ENCODE results near the gene PTCD3.

Gene PTCD3

DNA sequence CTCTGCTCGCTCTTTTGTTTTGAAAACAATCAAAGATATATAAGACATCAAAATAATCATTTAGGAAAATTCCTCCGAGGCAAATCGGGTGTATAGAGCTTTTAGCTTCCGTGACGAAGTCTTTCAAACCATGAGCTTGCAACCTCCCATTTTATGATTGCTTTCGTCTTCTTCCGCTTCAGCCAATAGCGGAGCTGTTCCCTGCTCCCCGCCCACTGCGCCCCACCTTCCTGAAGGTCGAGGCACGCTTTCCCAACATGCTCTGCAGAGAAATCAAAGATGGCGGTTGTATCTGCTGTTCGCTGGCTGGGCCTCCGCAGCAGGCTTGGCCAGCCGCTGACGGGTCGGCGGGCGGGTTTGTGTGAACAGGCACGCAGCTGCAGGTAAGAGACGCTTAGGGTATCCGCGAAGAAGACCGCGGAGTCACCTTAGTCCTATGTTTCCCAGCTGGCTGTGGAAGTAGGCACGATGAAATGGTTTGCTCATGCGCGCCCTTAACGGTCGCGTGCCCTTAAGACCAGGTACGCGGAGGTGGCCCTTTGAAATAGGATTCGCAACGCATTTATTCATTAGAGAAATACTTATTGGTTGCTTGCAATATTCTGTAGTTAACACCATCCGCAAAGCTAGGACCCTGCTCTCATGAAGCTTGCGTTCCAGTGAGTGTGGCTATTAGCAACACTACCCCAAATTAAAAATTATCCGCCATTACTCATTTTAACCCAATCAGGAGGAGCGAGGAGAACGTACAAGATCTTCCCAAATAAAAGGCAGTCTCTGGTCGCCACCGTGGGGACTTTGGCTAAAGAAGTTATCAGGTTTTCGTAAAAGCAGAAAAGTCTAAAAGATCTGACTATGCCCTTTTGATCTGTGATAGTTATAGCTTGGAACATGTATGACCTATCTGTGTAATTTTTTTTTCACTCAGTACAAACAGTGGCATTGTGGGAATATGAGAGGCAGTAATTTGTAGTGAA lies at the start of gene PTCD3:
TSS of gene PTCD3 (plus strand) at position 267 of the 977 bp plus-strand sequence. CDS start at position 280, 13 bp downstream.
- in situ Hi-C loops (cut with MboI; ENCODE audit: low pct_unique_long_range_greater_than_20kb, low sequenced_read_pairs), result no loop called here

DNA sequence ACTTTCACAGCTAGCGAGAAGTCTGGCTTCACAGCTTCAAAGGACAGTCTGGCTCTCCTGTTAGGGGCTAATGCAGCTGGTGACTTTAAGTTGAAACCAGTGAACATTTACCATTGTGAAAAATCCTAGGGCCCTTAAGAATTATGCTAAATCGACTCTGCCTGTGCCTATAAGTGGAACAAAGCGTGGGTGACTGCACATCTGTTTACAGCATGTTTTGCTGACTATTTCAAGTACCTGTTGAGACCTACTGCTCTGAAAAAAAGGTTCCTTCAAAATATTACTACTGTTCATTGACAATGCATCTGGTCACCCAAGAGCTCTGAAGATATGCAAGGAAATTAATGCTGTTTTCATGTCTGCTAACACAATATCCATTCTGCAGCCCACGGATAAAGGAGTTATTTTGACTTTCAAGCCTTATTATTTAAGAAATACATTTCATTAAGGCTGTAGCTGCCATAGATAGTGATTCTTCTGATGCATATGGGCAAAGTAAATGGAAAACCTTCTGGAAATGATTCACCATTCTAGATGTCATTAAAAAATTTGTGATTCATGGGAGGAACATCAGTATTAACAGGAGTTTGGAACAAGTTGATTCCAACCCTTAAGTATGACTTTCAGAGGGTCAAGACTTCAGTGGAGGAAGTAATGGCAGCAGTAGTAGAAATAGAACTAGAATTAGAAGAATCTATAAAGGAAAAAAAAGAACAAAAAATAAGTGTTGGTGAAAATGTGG lies 49.3 kb upstream of the PTCD3 start:
- in situ Hi-C loops (cut with MboI; ENCODE audit: low pct_unique_long_range_greater_than_20kb, low sequenced_read_pairs), result no loop called here
- DNase-seq, result no peak

More for the DNA sequence above, at the start of gene PTCD3:
- peak; percentile 97 for DNase-seq

DNA sequence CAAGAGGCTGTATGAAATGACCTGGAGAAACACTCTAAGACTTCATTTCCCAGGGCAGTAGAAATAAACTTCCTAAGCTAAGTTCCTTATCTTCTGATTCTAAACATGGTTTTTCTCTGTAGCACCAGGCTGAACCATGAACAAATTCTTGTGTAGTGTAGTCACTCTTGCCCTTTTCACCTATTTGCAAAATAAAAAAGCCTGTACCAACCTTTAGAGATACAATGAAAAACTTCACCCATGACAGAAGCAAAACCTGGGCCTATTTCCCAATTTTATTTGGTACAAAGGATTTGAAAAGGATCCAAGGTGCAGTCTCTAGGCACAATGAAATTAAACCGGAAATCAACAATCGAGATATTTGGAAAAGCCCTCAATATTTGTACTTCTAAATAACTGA lies 44.0 kb upstream of the PTCD3 start:
- no peak for DNase-seq
- in situ Hi-C loops (cut with MboI; ENCODE audit: low pct_unique_long_range_greater_than_20kb, low sequenced_read_pairs), result no loop called here

DNA sequence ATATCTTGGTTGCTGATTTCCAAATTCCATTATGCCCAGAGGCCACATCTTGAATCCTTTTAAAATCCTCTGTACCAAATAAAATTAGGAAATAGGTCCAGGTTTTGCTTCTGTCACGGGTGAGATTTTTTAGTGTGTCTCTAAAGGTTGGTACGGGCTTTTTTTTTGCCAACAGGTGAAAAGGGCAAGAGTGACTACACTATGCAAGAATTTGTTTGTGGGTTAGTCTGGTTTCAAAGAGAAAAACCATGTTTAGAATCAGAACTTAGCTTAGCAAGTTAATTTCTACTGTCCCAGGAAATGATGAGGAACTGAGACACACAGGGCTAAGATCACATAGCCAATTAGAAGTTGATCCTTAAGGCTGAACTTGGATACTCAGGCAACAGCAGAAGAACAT lies 42.0 kb upstream of the PTCD3 start:
- DNase-seq, result no peak
- in situ Hi-C loops (cut with MboI; ENCODE audit: low pct_unique_long_range_greater_than_20kb, low sequenced_read_pairs), result no loop called here

DNA sequence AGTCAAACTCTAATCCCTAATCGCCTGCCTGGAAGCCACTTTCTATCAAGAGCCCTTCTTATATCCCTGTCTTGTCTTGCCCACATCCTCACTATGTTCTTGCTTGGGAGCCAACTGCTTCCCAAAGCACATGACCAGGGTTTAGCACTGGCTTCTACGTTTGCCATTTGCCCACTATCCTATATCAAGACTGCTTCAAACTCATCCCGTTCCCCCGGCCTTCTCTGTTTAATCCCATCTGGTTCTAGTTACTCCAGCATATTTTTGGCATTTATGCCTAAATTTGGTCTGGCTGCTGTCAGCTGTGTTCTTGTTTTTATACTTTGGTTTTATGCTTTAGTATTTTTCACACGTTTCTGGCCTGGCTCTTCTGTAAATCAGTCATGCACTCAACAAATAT lies 40.5 kb upstream of the PTCD3 start:
- in situ Hi-C loops (cut with MboI; ENCODE audit: low pct_unique_long_range_greater_than_20kb, low sequenced_read_pairs), result no loop called here
- no peak for DNase-seq

DNA sequence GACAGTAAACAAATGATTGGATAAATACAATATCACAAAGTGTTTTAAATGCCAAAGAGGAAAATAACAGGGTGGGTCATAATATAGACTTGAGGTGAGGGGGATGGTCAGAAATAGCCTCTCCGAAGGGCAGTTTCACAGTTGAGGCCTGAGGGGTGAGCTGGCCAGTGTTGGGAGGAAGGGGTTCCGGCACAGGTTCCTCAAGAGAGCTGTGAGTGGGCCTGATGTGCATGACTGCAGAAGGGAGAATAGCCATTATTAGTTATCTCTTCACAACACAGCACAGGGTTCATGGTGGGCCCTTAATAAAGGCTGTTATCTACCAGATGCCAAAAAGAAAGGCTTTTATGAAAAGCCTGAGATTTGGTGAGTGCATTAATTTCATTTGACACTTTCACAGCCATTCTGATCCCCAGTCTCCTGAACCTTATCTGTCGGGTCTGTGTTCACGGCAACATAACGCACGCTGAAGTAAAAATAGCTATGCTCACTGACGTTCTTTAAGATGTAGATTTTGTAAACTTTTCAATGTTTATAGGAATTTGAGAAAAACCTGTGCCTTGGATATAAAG lies 39.9 kb upstream of the PTCD3 start:
- DNase-seq, result no peak
- in situ Hi-C loops (cut with MboI; ENCODE audit: low pct_unique_long_range_greater_than_20kb, low sequenced_read_pairs), result no loop called here

DNA sequence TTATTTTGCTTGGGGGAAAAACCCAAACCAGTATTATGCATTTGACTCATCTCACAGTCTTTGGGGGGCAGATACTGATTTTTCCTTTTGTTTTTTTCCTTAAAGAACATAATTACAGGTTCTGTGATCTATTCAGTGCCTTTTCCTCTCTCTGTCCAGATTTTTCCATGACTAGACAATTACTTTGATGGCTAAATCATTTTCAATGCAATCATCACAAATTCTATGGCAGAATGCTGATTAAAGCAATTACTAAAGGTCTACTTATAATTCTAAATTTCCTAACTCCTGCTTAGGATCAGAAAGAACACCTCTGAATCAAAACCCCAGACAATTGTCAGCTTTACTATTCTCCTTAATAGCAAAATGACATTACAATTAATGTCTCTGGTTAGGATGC lies 39.1 kb upstream of the PTCD3 start:
- in situ Hi-C loops (cut with MboI; ENCODE audit: low pct_unique_long_range_greater_than_20kb, low sequenced_read_pairs), result no loop called here
- no peak for DNase-seq

DNA sequence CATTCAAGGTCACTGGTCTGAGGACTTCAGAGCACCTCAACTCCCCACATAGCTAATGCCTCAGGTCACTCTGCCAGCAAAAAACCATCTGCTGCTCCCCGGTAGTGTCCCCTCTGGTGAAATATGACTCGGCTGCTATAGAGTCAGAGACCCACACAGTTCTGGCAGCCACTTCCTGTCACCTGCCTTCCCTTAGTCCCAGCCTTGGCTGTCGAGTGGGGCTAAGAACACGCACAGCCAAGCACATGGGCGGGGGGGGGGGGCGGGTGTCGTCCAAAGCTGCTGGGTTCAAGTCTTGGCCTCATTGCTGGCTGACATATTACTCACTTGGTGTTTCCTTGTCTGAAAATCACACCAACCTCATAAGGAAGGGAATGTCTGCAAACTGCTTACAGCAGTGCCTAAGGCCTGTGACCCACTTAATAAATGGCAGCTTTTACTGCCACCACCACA lies 37.9 kb upstream of the PTCD3 start:
- DNase-seq, result no peak
- in situ Hi-C loops (cut with MboI; ENCODE audit: low pct_unique_long_range_greater_than_20kb, low sequenced_read_pairs), result no loop called here

DNA sequence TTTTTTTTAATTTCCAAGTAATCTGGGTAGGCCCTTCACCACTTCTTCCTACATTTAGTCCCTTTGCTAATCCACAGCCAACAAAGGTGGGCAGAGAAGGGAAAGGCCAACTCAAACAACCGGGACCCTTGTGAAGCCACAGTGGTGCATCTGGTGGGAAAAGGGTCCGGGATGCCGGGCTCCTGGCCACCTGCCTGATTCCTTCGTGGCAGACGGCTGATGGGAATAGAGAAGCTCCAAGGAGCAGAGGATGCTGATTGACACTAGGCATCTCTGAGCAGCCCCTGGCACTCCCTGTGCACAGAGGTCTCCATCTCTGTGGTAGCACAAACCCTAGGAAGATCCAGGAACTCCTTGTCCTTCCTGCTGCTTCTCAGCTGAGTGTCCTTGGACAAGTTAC lies 37.4 kb upstream of the PTCD3 start:
- in situ Hi-C loops (cut with MboI; ENCODE audit: low pct_unique_long_range_greater_than_20kb, low sequenced_read_pairs), result no loop called here
- no peak for DNase-seq

DNA sequence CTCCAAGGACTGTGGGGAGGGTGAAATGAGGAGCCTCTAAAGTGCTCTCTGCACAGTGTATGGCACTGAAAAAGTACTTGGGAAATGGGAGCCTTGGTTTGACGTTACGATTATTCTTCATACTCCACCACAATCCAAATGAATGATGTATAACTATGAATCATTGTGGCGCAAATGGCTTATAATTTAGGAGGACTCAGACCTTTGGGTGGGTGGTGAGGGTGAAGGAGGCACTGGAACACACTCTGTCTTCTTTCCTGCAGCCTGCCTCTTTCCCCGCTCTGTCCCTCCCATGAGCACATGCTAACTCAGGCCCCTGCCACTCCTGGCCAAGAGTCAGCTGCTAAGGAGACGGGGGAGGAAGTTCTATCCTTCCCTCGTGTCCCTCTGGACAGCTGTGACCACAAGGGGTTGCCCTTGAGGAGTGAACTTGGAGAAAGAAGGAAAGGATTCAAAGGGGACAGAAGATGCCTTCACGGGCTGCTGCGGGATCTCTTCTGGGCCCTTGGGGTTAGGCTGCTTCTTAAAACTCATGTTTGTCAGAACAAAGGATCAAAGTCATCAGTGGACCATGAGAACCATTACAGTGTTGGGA lies 36.8 kb upstream of the PTCD3 start:
- no peak for DNase-seq
- in situ Hi-C loops (cut with MboI; ENCODE audit: low pct_unique_long_range_greater_than_20kb, low sequenced_read_pairs), result no loop called here

DNA sequence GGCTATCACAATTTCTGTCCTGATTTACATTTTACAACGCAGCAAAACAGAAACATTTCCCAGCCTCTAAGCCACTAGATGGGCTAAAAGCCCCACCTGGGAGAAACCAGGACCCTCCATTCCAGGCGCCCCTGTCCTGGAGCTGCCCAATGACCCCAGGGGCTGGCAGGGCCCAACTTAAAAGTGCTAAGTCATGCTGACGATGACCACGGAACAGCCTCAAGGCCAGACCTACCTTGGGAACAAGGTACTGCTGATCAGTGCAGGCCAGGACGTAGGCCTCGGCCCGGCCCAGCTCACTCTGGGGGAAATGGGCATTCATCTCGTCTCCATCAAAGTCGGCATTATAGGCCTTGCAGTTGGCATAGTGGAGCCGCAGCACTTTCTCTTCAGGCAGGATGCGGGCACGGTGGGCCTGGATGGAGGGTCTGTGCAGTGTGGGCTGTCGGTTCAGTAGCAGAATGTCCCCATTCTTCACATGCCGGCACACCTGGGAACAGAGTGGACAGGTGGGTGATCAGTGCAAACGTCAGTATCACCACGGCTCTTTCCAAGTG lies 36.2 kb upstream of the PTCD3 start:
- in situ Hi-C loops (cut with MboI; ENCODE audit: low pct_unique_long_range_greater_than_20kb, low sequenced_read_pairs), result loop anchor here (10.0 kb wide), 1 partner anchor 245 kb away; no protein-coding TSS in a partner anchor
- no peak for DNase-seq

DNA sequence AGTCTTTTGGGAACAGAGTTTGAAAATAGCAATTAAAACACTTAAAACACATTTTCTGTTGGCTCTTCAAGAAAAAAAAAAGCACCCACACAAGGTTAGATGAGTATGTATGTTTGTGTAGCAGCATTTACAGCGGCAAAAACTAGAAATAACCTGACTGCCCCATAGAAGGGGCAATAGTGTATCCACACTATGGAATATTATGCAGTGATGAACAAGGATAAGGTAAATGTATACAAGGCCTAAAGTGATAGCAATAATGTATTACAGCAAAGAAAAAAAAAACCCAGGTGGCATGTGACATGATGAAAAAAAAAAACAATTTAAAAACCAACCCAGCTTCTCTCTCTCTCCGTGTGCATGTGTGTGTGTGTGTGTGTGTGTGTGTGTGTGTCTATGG lies 35.2 kb upstream of the PTCD3 start:
- in situ Hi-C loops (cut with MboI; ENCODE audit: low pct_unique_long_range_greater_than_20kb, low sequenced_read_pairs), result loop anchor here (10.0 kb wide), 1 partner anchor 246 kb away; no protein-coding TSS in a partner anchor
- DNase-seq, result no peak

DNA sequence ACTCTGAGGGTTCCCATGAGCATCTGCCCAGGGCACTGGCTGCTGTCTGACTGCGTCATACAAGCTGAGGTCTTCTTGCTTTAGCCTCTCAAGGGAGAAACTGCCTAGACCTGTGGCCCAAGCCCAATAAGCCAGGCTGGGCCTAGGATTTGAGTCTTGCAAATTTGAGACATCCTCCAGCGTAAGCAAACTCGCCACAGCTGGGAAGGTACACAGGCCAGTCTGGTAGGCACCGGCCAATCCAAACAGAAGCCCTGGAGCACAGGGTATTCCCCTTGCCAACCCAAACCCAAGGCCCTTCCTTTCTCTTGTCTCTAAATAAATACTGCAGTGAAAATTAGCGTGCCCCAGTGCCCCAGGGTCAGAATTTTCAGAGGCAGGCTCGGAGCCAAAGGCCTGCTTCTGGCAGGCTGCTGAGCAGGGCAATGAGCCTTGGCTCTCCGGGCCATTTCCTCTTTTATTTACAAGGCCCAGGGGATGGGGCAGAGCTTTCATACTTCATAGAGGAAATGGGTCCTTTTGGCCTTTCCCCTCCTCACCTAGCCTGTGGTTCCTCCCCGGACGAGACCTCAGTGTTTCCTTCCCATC lies 33.7 kb upstream of the PTCD3 start:
- in situ Hi-C loops (cut with MboI; ENCODE audit: low pct_unique_long_range_greater_than_20kb, low sequenced_read_pairs), result loop anchor here (10.0 kb wide), 1 partner anchor 248 kb away; no protein-coding TSS in a partner anchor
- DNase-seq, result peak; percentile 55

DNA sequence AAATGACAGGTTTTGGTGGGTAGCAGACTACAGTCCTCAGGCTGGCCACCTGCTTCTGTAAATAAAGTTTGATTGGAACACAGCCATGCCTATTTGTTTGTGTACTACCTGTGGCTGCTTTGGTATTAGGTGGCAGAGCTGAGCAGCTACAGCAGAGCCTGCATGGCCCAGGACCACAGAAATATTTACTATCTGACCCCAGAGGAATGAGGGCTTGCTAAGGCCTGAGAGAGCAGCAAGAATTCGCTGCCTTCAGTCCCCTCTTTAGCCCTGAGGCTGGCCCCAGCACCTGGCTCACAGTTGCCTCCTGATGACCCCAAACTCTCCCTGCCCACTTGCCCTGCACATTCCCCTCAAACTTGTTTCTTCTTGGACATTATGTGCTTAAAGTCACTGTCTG lies 32.8 kb upstream of the PTCD3 start:
- in situ Hi-C loops (cut with MboI; ENCODE audit: low pct_unique_long_range_greater_than_20kb, low sequenced_read_pairs), result loop anchor here (10.0 kb wide), 1 partner anchor 248 kb away; no protein-coding TSS in a partner anchor

DNA sequence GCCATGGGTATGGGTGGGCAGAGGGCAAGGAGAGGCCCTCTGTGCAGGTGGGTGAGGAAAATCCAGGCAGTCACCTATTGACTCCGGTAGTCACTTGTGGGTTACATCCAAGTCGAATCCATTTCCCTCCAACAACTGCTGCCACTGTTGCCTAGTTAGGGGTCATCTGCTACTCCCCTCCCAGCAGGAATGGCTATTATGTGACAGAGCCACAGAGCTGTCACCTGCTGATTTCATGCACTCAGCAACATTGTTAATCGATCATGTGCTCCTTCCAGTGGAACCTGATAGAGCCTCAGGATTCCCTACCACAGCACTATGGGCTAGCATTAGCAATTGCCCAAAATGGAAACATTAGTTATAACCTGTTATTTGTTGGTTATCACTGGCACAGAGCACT lies 31.8 kb upstream of the PTCD3 start:
- in situ Hi-C loops (cut with MboI; ENCODE audit: low pct_unique_long_range_greater_than_20kb, low sequenced_read_pairs), result loop anchor here (10.0 kb wide), 1 partner anchor 249 kb away; no protein-coding TSS in a partner anchor
- no peak for DNase-seq

More for the DNA sequence above, 32.8 kb upstream of the PTCD3 start:
- no peak for DNase-seq

DNA sequence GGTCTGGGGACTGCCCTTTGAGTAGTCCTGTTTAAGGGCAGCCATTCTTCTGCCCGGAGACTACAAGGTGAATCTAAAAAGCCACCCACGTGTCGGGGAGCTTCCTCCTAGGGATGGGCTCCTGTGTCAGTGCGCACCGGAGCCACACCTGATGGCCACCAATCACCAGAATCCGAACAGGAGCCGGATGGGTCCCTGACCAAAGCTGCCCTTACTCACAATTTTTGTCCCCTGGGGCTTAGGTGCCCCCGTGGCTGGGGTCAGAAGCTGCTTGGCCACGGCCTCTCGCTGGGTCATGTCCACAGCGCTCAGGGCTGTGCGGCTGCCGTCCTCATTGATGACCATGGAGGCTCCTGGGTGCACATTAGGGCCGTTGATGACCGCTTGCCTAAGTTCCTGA lies 31.2 kb upstream of the PTCD3 start:
- in situ Hi-C loops (cut with MboI; ENCODE audit: low pct_unique_long_range_greater_than_20kb, low sequenced_read_pairs), result loop anchor here (10.0 kb wide), 1 partner anchor 250 kb away; no protein-coding TSS in a partner anchor
- DNase-seq, result no peak

DNA sequence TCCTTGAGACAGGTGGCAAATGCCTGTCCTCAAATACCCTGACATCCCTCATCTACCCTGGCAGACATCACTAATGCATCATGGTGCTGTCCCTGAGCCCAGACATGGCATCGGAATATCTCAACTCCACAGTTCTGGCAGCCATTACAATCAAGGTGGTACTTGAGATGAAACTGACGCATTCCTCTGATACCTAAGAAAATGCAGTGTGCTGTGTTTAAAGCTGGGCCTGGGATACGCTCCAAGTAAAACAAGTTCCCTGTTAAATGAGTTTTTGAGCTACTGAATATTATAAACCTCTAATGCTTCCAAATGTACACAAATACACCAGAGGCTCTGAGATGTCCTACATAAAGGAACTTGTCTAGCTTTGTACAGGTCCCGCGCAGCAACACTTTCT lies 30.1 kb upstream of the PTCD3 start:
- DNase-seq, result no peak
- in situ Hi-C loops (cut with MboI; ENCODE audit: low pct_unique_long_range_greater_than_20kb, low sequenced_read_pairs), result loop anchor here (10.0 kb wide), 1 partner anchor 251 kb away; no protein-coding TSS in a partner anchor

Data from KBM-7 (cell line).